22Rv1 (cell line): ENCODE data around the gene RLF.

ENCODE experiments used
- H3K27ac ChIP-seq: fragments of 450-650 bp; 2 replicates; pipeline ENCODE4 v1.5.1; 2017
- CTCF ChIP-seq: fragments of 450-650 bp; IDR thresholded peaks from 2 replicates; pipeline ENCODE4 v1.5.1; 2017; ENCODE audit warnings: mild to moderate bottlenecking
- ZFX ChIP-seq: fragments of 450-650 bp; IDR thresholded peaks from 2 replicates; pipeline ENCODE4 v1.6.1; 2017; ENCODE audit warnings: antibody characterized with exemption, borderline replicate concordance

RLF gene

GRCh38 chr1:40270152-40270834 lies 109.1 kb downstream of the RLF start:
- no peak overlapping the region for H3K27ac ChIP-seq

GRCh38 chr1:40272653-40273213 lies 111.5 kb downstream of the RLF start:
- H3K27ac ChIP-seq, result no peak overlapping the region
- TF ChIP-seq ZFX (no peak), CTCF (no peak)

More at GRCh38 chr1:40270152-40270834, 109.1 kb downstream of the RLF start:
- no peak for TF ChIP-seq ZFX
- TF ChIP-seq CTCF, result no peak

- H3K27ac ChIP-seq, result no peak overlapping the region
- TF ChIP-seq ZFX (no peak), CTCF (no peak)
These were observed 112.5 kb downstream of the RLF start for GRCh38 chr1:40273547-40274166.

DNA sequence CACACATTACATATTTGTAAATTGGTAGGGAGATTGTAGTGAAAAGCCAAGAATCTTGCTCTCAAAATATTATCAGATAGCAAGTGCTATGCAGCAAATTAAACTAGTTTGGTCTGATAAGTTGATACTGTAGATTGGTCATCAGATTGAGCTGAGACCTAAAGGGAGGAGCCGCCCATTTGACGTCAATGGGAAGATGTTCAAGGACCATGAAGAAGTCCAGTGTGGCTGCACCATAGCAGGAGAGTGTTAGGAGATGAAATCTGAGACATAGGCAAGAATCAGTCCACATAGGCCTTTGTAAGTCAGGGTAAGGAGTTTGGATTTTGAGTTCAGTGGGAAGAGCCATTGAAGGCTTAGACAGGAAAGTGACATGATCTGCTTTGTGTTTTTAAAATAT lies 113.1 kb downstream of the RLF start:
- TF ChIP-seq ZFX, result no peak
- TF ChIP-seq CTCF, result no peak
- H3K27ac ChIP-seq, result no peak overlapping the region

- TF ChIP-seq ZFX (no peak), CTCF (no peak)
- 0 out of 2 replicates have a peak overlapping the region, but pooled peaks have one; percentile 3 for H3K27ac ChIP-seq
These were observed 114.9 kb downstream of the RLF start for GRCh38 chr1:40276122-40276521.

- peak overlapping the region; percentile 87 for H3K27ac ChIP-seq
- no peak for TF ChIP-seq CTCF
- TF ChIP-seq ZFX, result no peak
These were observed 120.7 kb downstream of the RLF start for GRCh38 chr1:40281853-40282252.
